Measurements from ENCODE around the gene FOXS1.
"Not testable (repeated sequence)": the region's sequence is repeated elsewhere in the genome, so short reads cannot be mapped to it uniquely, and the experiment has no call there.

- not testable (repeated sequence) for TF ChIP-seq CTCF (conservative IDR thresholded peaks at IDR 0.05; ENCODE audit: low read length); EZH2phosphoT487 (IDR thresholded peaks at IDR 0.05; ENCODE audit: borderline replicate concordance, low read depth, low read length)
Measured at GRCh38 chr20:31828016-31828415, 17.4 kb downstream of the FOXS1 start.
